Breast epithelium (tissue), 4 donors: ENCODE results near the gene NUDT1. TPM values are rescaled to one million over a fixed set of nuclear protein-coding genes. Genes with fewer than 3 reads are reported as not detected.

Source experiments
- DNase-seq, 2 donors: peaks; one replicate each; pipeline ENCODE4 v3.0.0-alpha.2; 2019; ENCODE audit warnings: low spot score in 2 of 2
- H3K27ac ChIP-seq, 2 donors: fragments of 200-600 bp; sonication (generic) in 1 of 2; one replicate each; pipeline ENCODE4 v1.5.1; 2016 to 2019; ENCODE audit warnings: mild to moderate bottlenecking in 1 of 2
- H3K27me3 ChIP-seq, 2 donors: fragments of 200-600 bp; sonication (generic) in 1 of 2; one replicate each; pipeline versions ENCODE4 v1.5.1 to v1.6.0; 2017 to 2019; ENCODE audit warnings: control low read depth in 1 of 2, mild to moderate bottlenecking in 1 of 2
- H3K36me3 ChIP-seq: fragments of 200-600 bp; one replicate; pipeline ENCODE4 v1.5.1; 2019
- H3K4me1 ChIP-seq, 2 donors: fragments of 200-600 bp; sonication (generic); one replicate each; pipeline ENCODE4 v1.5.1; 2016 to 2019; ENCODE audit warnings: control low read depth in 1 of 2
- H3K4me3 ChIP-seq, 3 donors: fragments of 200-600 bp; sonication (generic); 1 replicate in 2 of 3; 2 replicates in 1 of 3; pipeline ENCODE4 v1.5.1; 2016 to 2019; ENCODE audit warnings: mild to moderate bottlenecking in 3 of 3, moderate library complexity in 2 of 3
- H3K9me3 ChIP-seq, 2 donors: fragments of 200-600 bp; sonication (generic) in 1 of 2; one replicate each; pipeline ENCODE4 v1.5.1; 2016 to 2019; ENCODE audit warnings: control low read depth in 1 of 2
- POLR2A ChIP-seq: fragments of 450-650 bp; IDR thresholded peaks from one replicate; pipeline ENCODE4 v1.6.1; 2016; ENCODE audit warnings: antibody characterized with exemption, mild to moderate bottlenecking, moderate library complexity
- POLR2AphosphoS5 ChIP-seq, 3 donors: sonication (generic); formaldehyde crosslinking; IDR thresholded peaks; one replicate each; pipeline ENCODE4 v1.6.1; 2017; ENCODE audit warnings: antibody characterized with exemption in 3 of 3
- intact Hi-C: fragments of 100-400 bp; cut with DNase I; formaldehyde crosslinking; loops from one replicate; pipeline ENCODE4 v1.15.1; 2023; ENCODE audit warnings: low total_unique reads
- total RNA-seq, 3 donors: library from RNA; depleted of rRNA; stranded (reverse); fragments of >200 nt; gene quantifications; one replicate each; pipeline ENCODE4 v1.1.0, GENCODE V29; 2016
- TF ChIP-seq, protein P1 (sequence below), 3 donors: fragments of 450-650 bp; IDR thresholded peaks; one replicate each; pipeline ENCODE4 v1.5.1; 2016 to 2017; ENCODE audit warnings: antibody characterized with exemption in 3 of 3, mild to moderate bottlenecking in 3 of 3, moderate library complexity in 3 of 3

Gene NUDT1
- total RNA-seq, 3 donors from 2014 or later = 13.3 to 28.5 (median 18.0) TPM

DNA sequence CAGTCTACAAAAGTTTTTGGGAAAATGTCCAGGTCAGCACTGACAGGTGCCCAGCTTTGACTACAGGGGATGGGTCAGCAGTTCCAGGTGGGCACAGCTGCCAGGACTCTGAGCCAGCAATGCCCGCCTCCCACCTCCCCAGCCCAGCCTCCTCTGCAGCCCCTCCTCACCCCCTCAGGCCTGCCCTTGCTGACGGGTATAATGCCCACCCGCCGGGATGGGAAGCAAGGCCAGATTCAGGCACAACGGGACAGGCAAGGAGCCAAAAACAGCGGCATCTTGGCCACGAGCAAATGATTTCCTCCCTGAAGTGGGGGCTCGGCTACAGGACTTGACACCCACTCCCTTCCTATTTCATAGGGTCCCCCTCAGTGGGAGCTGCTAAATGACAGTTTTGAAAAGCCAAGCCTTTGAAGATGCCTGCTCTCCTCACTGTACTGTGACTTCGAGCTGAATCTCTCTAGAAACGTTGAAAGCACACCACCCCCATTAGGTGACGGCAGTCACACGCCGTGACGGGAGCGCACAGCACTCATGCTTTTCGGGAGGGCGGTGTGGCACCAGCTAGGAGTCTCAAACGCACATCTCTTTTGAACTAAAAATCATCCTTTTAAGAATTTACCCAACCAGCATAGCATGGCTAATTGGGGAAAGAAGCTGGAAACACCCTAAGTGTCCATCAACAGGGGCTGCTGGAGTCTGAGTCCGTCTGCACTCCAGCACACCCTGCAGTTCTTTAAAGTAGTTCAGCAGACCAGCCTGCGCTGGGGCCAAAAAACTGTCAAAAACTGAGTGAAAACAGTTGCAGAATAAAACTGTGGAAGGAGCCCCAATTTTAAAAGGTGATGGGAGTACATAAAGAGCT lies 38.9 kb upstream of the NUDT1 start:
- no peak for TF ChIP-seq POLR2A
- no peak for TF ChIP-seq POLR2AphosphoS5 (IDR thresholded peaks at IDR 0.05)
- TF ChIP-seq, protein P1, sequence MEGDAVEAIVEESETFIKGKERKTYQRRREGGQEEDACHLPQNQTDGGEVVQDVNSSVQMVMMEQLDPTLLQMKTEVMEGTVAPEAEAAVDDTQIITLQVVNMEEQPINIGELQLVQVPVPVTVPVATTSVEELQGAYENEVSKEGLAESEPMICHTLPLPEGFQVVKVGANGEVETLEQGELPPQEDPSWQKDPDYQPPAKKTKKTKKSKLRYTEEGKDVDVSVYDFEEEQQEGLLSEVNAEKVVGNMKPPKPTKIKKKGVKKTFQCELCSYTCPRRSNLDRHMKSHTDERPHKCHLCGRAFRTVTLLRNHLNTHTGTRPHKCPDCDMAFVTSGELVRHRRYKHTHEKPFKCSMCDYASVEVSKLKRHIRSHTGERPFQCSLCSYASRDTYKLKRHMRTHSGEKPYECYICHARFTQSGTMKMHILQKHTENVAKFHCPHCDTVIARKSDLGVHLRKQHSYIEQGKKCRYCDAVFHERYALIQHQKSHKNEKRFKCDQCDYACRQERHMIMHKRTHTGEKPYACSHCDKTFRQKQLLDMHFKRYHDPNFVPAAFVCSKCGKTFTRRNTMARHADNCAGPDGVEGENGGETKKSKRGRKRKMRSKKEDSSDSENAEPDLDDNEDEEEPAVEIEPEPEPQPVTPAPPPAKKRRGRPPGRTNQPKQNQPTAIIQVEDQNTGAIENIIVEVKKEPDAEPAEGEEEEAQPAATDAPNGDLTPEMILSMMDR (IDR thresholded peaks at IDR 0.05) = no peak
- DNase-seq = peak in 1 of 2 donors; percentile 34
- Histone ChIP-seq H3K27ac (no peak overlapping the region), H3K4me3 (no peak overlapping the region), H3K27me3 (no peaks in the 10 kb centered on the region), H3K36me3 (no peaks in the 10 kb centered on the region), H3K9me3 (no peaks in the 10 kb centered on the region), H3K4me1 (no peaks in the 10 kb centered on the region)
- intact Hi-C loops = no loop called here

DNA sequence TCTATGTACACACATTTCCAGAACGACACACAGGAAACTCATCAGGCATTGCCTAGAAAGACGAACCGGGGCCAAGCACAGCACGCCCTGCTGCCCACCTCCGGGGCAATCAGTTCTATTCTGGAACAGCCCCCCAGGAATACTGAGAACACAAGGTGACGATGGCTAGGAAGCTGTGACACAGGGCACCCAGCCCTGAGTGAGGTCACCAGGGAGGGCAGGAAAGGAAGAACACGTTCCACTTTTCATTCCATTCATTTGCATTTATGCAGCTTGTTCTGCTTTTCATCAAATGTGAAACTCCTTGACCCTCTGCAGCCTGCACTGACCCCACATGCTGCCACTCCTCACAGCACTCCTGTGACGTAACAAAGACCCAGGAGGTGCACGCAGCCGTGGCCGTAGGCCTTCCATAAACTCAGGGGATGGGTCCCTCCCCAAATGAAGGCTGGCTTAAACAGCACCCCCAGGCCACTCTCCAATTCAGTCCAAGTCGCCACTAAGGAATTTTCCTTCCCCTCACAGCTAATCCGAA lies 38.2 kb upstream of the NUDT1 start:
- intact Hi-C loops = no loop called here
- DNase-seq = peak in 1 of 2 donors; percentile 28
- Histone ChIP-seq H3K36me3 (no peaks in the 10 kb centered on the region), H3K27me3 (no peaks in the 10 kb centered on the region), H3K27ac (no peak overlapping the region), H3K4me1 (no peaks in the 10 kb centered on the region), H3K4me3 (no peak overlapping the region), H3K9me3 (no peaks in the 10 kb centered on the region)
- TF ChIP-seq POLR2A (no peak), POLR2AphosphoS5 (IDR thresholded peaks at IDR 0.05) (no peak)
- TF ChIP-seq, protein P1 (IDR thresholded peaks at IDR 0.05) = no peak

DNA sequence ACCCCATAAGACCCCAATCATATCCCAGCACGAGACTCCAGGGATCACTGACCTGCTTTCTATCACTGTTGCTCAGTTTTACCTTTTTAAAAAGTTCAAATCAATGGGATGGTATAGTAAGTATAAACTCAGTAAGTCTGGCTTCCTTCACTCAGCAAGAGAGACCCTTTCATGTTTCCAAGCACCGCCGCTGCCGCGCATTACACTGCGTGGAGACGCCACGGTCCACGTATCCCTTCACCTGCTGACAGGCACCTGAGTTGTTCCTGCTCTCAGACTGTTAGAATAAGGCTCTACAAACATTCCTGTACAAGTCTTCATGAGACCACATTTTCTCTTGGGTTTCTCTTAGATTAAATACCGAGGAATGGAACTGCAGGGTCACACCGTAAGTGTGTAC lies 37.6 kb upstream of the NUDT1 start:
- DNase-seq = peak in 1 of 2 donors; percentile 42
- Histone ChIP-seq H3K4me3 (no peak overlapping the region), H3K4me1 (no peaks in the 10 kb centered on the region), H3K27ac (no peak overlapping the region), H3K36me3 (no peaks in the 10 kb centered on the region), H3K9me3 (no peaks in the 10 kb centered on the region), H3K27me3 (no peaks in the 10 kb centered on the region)
- intact Hi-C loops = no loop called here
- TF ChIP-seq, protein P1 (IDR thresholded peaks at IDR 0.05) = no peak
- TF ChIP-seq POLR2AphosphoS5 (IDR thresholded peaks at IDR 0.05) (no peak), POLR2A (no peak)

DNA sequence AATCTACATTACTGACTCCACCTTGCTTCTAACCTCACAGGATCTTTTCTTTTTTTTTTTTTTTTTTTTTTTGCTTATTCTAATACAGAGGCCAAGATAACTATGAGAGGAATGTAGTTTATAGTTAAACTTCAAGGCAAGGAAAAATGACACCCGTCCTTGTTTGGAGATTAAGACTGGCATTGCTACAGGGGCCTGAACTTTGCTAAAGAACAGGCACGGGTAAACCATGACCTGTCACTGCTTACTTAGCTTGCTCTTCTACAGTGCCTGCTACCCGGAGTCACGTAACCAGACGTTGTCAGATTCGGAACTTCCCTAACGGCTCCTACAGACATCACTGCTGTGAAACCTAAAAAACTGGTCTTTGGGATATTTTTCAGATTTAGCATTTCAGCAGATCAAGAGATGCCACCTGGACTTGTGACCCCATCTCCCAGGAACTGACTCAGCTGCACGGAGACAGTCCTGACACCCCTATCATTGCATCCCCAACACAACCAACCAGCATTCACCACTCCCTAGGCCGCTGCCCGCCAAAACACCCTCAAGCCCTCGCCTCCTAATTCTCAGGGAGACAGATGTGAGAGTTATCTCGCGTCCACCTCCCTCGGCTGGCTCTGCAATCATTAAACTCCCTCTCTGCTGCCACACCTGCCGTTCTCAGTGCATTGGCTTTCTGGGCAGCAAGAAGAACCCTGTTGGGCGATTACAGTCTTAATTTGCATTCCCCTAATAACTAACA lies 36.8 kb upstream of the NUDT1 start:
- Histone ChIP-seq H3K27ac (no peak overlapping the region), H3K9me3 (no peaks in the 10 kb centered on the region), H3K4me3 (no peak overlapping the region), H3K27me3 (no peaks in the 10 kb centered on the region), H3K36me3 (no peaks in the 10 kb centered on the region), H3K4me1 (no peaks in the 10 kb centered on the region)
- intact Hi-C loops = no loop called here
- TF ChIP-seq, protein P1 (IDR thresholded peaks at IDR 0.05) = no peak
- TF ChIP-seq POLR2AphosphoS5 (IDR thresholded peaks at IDR 0.05) (no peak), POLR2A (no peak)
- DNase-seq = no peak

DNA sequence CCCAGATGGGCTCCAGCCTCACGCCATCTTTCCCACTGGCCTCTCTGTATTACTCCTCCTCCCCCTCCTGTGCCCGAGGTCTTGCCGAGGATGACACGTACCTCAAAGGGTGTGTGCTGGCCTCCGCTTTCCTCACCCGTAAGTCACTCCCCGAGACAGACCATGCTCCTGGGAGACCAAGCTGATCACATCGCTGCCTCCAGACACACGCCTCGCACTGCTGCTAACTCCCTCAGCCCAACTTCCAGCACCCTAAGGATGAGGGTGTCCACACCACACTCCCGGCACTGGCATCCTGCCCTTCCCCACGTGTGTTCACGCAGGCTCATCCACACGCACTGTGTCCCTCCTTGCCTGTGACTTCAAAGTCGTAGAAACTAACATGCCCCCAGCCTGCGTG lies 33.3 kb upstream of the NUDT1 start:
- intact Hi-C loops = no loop called here
- Histone ChIP-seq H3K36me3 (no peaks in the 10 kb centered on the region), H3K9me3 (no peaks in the 10 kb centered on the region), H3K4me1 (no peaks in the 10 kb centered on the region), H3K27ac (no peak overlapping the region), H3K27me3 (no peaks in the 10 kb centered on the region), H3K4me3 (no peak overlapping the region)
- TF ChIP-seq, protein P1 (IDR thresholded peaks at IDR 0.05) = no peak
- TF ChIP-seq POLR2AphosphoS5 (IDR thresholded peaks at IDR 0.05) (no peak), POLR2A (no peak)
- DNase-seq = no peak
